Measurements from ENCODE around the gene ERI3.

DNA sequence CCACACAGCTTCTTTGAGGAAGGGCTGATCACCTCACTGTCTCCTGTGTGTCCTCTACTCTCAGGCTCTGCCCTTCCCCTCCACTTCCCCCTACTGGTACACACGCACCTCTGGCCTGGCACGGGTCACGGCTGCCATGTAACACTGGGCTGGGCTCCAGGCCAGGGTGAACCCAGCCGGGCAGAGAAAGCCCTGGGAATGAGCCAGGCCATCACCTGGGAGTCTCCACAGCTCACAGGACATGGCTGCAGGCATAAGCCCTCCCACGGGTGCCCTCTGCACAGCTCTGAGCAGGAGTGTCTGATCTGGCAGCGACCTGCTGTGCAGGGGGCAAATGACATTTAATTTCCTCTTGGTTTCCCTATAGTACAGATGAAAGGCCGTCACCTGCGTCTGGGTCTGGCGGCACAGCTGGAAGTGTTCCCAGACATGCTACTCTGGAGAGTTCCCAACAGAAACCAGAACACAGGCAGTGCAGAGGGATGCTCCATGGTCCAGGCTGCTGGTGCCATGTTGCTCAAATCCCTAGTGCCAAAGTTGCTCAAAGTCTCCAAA lies 61.2 kb downstream of the ERI3 start:
- TF ChIP-seq, protein P1, sequence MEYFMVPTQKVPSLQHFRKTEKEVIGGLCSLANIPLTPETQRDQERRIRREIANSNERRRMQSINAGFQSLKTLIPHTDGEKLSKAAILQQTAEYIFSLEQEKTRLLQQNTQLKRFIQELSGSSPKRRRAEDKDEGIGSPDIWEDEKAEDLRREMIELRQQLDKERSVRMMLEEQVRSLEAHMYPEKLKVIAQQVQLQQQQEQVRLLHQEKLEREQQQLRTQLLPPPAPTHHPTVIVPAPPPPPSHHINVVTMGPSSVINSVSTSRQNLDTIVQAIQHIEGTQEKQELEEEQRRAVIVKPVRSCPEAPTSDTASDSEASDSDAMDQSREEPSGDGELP (IDR thresholded peaks at IDR 0.05; ENCODE audit: borderline replicate concordance, low read depth), result no peak
- TF ChIP-seq, protein P2, sequence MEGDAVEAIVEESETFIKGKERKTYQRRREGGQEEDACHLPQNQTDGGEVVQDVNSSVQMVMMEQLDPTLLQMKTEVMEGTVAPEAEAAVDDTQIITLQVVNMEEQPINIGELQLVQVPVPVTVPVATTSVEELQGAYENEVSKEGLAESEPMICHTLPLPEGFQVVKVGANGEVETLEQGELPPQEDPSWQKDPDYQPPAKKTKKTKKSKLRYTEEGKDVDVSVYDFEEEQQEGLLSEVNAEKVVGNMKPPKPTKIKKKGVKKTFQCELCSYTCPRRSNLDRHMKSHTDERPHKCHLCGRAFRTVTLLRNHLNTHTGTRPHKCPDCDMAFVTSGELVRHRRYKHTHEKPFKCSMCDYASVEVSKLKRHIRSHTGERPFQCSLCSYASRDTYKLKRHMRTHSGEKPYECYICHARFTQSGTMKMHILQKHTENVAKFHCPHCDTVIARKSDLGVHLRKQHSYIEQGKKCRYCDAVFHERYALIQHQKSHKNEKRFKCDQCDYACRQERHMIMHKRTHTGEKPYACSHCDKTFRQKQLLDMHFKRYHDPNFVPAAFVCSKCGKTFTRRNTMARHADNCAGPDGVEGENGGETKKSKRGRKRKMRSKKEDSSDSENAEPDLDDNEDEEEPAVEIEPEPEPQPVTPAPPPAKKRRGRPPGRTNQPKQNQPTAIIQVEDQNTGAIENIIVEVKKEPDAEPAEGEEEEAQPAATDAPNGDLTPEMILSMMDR (CRISPR knock-in tag; IDR thresholded peaks at IDR 0.05), result no peak
